ENCODE measurements around the gene KRT77. TPM values are rescaled to one million over a fixed set of nuclear protein-coding genes. Genes with fewer than 3 reads are reported as not detected.

The KRT77 gene
- total RNA-seq, 3 donors from 2014 or later: not detected

DNA sequence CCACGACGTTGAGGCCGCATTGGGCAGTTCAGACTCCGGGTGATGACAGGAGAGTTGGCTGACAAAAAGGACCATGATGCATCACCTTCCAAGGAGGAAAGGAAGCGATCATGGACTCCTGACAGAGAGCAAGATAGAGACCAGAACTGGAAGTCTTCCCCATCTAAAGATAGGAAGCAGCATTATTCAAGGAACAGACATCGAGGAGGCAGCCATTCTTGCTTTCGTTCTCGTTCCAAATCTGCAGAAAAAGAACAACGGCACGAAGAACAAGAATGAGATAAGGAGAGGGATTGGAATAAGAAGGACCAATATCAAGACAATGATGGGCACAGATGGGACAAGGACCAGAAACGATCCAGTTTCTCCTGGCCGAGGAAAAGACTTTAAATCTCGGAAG, 27.1 kb upstream of the KRT77 start:
- H3K9me3 ChIP-seq: no peaks in the 10 kb centered on the region
- TF ChIP-seq, protein P1, sequence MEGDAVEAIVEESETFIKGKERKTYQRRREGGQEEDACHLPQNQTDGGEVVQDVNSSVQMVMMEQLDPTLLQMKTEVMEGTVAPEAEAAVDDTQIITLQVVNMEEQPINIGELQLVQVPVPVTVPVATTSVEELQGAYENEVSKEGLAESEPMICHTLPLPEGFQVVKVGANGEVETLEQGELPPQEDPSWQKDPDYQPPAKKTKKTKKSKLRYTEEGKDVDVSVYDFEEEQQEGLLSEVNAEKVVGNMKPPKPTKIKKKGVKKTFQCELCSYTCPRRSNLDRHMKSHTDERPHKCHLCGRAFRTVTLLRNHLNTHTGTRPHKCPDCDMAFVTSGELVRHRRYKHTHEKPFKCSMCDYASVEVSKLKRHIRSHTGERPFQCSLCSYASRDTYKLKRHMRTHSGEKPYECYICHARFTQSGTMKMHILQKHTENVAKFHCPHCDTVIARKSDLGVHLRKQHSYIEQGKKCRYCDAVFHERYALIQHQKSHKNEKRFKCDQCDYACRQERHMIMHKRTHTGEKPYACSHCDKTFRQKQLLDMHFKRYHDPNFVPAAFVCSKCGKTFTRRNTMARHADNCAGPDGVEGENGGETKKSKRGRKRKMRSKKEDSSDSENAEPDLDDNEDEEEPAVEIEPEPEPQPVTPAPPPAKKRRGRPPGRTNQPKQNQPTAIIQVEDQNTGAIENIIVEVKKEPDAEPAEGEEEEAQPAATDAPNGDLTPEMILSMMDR (IDR thresholded peaks at IDR 0.05): no peak
- ATAC-seq: no peak
- H3K4me3 ChIP-seq: no peak overlapping the region
- H3K4me1 ChIP-seq (ENCODE audit: low read depth): no peaks in the 10 kb centered on the region
- DNase-seq: no peak
- no peaks in the 10 kb centered on the region for H3K36me3 ChIP-seq (ENCODE audit: low read depth)
- intact Hi-C loops (cut with DNase I, micrococcal nuclease): no loop called here

DNA sequence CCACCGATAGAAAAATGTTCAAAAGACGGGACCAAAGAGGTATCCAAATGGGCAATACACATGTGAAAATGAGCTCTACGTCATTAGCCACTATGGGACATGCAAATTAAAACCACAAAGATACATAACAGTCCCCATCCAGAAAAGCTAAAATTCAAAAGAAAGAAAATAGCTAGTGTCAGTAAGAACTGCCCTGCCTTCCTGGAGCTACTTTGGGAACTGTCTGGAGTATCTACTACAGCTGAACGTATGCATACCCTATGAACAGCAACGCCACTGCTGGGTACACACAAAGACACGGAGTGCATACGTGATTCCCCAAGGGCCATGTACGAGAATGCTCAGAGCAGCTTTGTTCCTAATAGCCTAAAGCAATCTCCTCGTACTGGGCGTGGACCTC, 25.8 kb upstream of the KRT77 start:
- ATAC-seq (no peak), DNase-seq (no peak)
- Histone ChIP-seq H3K4me1 (ENCODE audit: low read depth) (no peaks in the 10 kb centered on the region), H3K36me3 (ENCODE audit: low read depth) (no peaks in the 10 kb centered on the region), H3K9me3 (no peaks in the 10 kb centered on the region), H3K4me3 (no peak overlapping the region)
- TF ChIP-seq, protein P1 (IDR thresholded peaks at IDR 0.05): no peak
- intact Hi-C loops (cut with DNase I, micrococcal nuclease): no loop called here

DNA sequence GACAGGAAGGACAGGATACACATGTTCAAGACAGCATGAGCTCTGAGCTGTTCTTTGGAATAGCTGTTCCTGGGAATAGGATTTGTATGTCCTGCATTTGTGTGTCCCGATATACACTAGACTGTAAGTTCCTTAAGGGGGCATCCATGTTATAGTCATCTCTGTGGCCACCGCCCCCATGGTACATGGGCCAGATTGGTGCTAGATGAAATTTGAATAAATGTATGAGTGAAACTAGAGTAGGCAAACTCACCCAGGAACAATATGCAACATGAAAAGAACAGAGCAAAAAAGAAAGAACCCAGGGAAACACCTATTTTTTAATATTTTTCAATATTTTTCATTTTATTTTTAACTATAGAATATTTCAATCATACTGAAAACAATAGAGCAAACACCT, 25.1 kb upstream of the KRT77 start:
- ATAC-seq: no peak
- TF ChIP-seq, protein P1 (IDR thresholded peaks at IDR 0.05): no peak
- no peaks in the 10 kb centered on the region for H3K36me3 ChIP-seq (ENCODE audit: low read depth)
- no peak overlapping the region for H3K4me3 ChIP-seq
- no peaks in the 10 kb centered on the region for H3K9me3 ChIP-seq
- intact Hi-C loops (cut with DNase I, micrococcal nuclease): no loop called here
- no peak for DNase-seq
- H3K4me1 ChIP-seq (ENCODE audit: low read depth): no peaks in the 10 kb centered on the region

DNA sequence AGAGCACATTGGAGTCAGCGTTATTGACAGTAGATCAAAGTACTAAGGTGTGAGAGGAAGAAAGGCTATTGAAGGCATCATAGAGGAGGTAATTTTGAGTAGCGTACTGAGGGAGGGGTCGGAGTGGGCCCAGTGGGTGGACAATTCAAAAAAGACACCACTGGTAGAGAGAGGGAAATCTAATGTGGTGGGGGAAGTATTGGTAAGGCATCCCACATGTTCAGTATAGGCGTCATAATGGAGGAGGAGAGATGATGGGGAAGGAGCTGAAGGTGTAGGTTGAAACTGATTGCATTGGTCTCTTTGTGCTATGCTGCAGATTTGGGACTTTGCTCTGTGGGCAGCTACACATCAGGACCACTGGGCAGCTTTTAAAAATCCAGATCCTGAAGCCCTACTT, 23.7 kb upstream of the KRT77 start:
- H3K9me3 ChIP-seq: no peaks in the 10 kb centered on the region
- DNase-seq (no peak), ATAC-seq (no peak)
- H3K36me3 ChIP-seq (ENCODE audit: low read depth): no peaks in the 10 kb centered on the region
- H3K4me1 ChIP-seq (ENCODE audit: low read depth): no peaks in the 10 kb centered on the region
- no peak overlapping the region for H3K4me3 ChIP-seq
- intact Hi-C loops (cut with DNase I, micrococcal nuclease): no loop called here
- TF ChIP-seq, protein P1 (IDR thresholded peaks at IDR 0.05): no peak

DNA sequence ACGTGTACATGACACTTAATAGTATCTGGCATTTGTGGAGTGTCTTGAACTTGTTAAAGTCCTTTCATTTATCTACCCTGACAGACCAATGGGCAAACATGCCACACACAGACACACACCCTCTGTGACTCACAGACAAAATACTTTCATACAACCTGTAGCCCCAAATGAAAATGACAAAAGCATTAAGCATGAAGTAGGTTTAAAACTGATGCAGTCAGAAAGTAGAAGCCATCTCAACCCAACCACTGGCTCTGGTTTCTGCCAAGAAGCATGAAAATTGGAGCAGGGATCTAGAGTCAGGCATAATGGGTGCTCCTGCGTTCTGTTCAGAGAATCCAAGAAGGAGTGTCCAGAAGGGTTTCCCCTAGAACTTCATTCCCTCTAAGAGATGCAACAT, 23.1 kb upstream of the KRT77 start:
- no peaks in the 10 kb centered on the region for H3K9me3 ChIP-seq
- H3K36me3 ChIP-seq (ENCODE audit: low read depth): no peaks in the 10 kb centered on the region
- no peaks in the 10 kb centered on the region for H3K4me1 ChIP-seq (ENCODE audit: low read depth)
- intact Hi-C loops (cut with DNase I, micrococcal nuclease): no loop called here
- no peak overlapping the region for H3K4me3 ChIP-seq
- no peak for ATAC-seq
- TF ChIP-seq, protein P1 (IDR thresholded peaks at IDR 0.05): no peak
- no peak for DNase-seq

DNA sequence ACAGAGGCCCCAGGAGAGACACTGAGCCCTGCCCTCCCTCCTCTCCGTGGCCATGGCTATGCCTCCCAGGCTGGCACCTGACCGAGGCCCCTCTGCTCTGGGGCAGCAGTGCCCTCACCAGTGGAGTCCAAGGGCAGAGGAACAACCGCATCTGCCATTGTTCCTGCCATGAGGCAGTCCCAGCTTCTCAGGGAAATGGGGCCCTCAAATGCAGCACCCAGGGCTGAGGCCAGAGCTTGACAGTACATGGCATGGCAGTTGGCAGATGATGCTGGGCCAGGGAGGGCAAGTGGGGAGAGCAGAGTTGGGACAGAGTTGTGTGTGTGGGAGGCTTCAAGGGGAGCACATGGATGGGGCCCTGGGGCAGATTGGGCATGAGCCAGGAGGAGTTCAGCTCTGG, 21.1 kb upstream of the KRT77 start:
- TF ChIP-seq, protein P1 (IDR thresholded peaks at IDR 0.05): no peak
- no peaks in the 10 kb centered on the region for H3K36me3 ChIP-seq (ENCODE audit: low read depth)
- DNase-seq: no peak
- no peak for ATAC-seq
- H3K4me1 ChIP-seq (ENCODE audit: low read depth): no peaks in the 10 kb centered on the region
- no peaks in the 10 kb centered on the region for H3K9me3 ChIP-seq
- intact Hi-C loops (cut with DNase I, micrococcal nuclease): no loop called here
- H3K4me3 ChIP-seq: no peak overlapping the region

Data from mucosa of descending colon (tissue), 3 donors.